ENCODE measurements around the gene SDC3. TPM values are rescaled to one million over a fixed set of nuclear protein-coding genes. Genes with fewer than 3 reads are reported as not detected.

SDC3 gene
- total RNA-seq, 1 donor from 2014 or later, result 0.71 TPM

GRCh38 chr1:30905403-30905802 is 3.2 kb downstream of the SDC3 start:
- no peak for DNase-seq
- ChIA-PET CTCF (interaction anchor here (1.4 to 2.1 kb wide), 3 partner anchors 102 to 123 kb away, joined by 5 to 7 read pairs (median 5); no protein-coding TSS in a partner anchor), POLR2A (interaction anchor here (0.6 kb wide), 1 partner anchor 183 kb away, joined by 9 read pairs; no protein-coding TSS in a partner anchor)
- H3K36me3 Mint-ChIP-seq (ENCODE audit: low read depth), result no peaks in the 10 kb centered on the region
- H3K4me1 Mint-ChIP-seq, result peaks cover 21% of the 10 kb centered on the region
- intact Hi-C loops (cut with micrococcal nuclease), result no loop called here
- H3K4me3 Mint-ChIP-seq, result no peak overlapping the region
- H3K27me3 Mint-ChIP-seq, result peaks cover 30% of the 10 kb centered on the region
- H3K27ac Mint-ChIP-seq, result no peak overlapping the region
- no peak for TF ChIP-seq CTCF (IDR thresholded peaks at IDR 0.05)
- no peaks in the 10 kb centered on the region for H3K9me3 Mint-ChIP-seq
- no peak for ATAC-seq (ENCODE audit: low read depth)

- DNase-seq, result no peak
- H3K36me3 Mint-ChIP-seq (ENCODE audit: low read depth), result no peaks in the 10 kb centered on the region
- ChIA-PET POLR2A (interaction anchor here (0.6 kb wide), 2 partner anchors 20 to 183 kb away, joined by 3 to 9 read pairs; no protein-coding TSS in a partner anchor), CTCF (interaction anchor here (0.8 to 1.4 kb wide), 2 partner anchors 101 to 104 kb away, joined by 4 to 5 read pairs; no protein-coding TSS in a partner anchor)
- H3K27ac Mint-ChIP-seq, result no peak overlapping the region
- no peak for TF ChIP-seq CTCF (IDR thresholded peaks at IDR 0.05)
- intact Hi-C loops (cut with micrococcal nuclease), result no loop called here
- H3K27me3 Mint-ChIP-seq, result peaks cover 29% of the 10 kb centered on the region
- no peak overlapping the region for H3K4me3 Mint-ChIP-seq
- H3K4me1 Mint-ChIP-seq, result peaks cover 18% of the 10 kb centered on the region
- no peak for ATAC-seq (ENCODE audit: low read depth)
- H3K9me3 Mint-ChIP-seq, result no peaks in the 10 kb centered on the region
Measured at GRCh38 chr1:30904962-30905335, 3.6 kb downstream of the SDC3 start.

GRCh38 chr1:30904191-30904961 is 4.2 kb downstream of the SDC3 start:
- DNase-seq (no peak), ATAC-seq (ENCODE audit: low read depth) (no peak)
- Mint-ChIP-seq H3K9me3 (no peaks in the 10 kb centered on the region), H3K27ac (no peak overlapping the region), H3K4me1 (peaks cover 15% of the 10 kb centered on the region), H3K36me3 (ENCODE audit: low read depth) (no peaks in the 10 kb centered on the region), H3K27me3 (peaks cover 26% of the 10 kb centered on the region), H3K4me3 (no peak overlapping the region)
- intact Hi-C loops (cut with micrococcal nuclease), result no loop called here
- ChIA-PET POLR2A (interaction anchor here (0.6 kb wide), 1 partner anchor 19 kb away, joined by 3 read pairs; no protein-coding TSS in a partner anchor), CTCF (interaction anchor here (0.7 to 1.4 kb wide), 4 partner anchors 101 to 186 kb away, joined by 3 to 5 read pairs (median 4); no protein-coding TSS in a partner anchor)
- TF ChIP-seq CTCF (IDR thresholded peaks at IDR 0.05), result no peak

GRCh38 chr1:30903343-30904034 is 5.1 kb downstream of the SDC3 start:
- ATAC-seq (ENCODE audit: low read depth) (no peak), DNase-seq (no peak)
- CTCF ChIA-PET, result interaction anchor here (0.7 to 1.6 kb wide), 3 partner anchors 102 to 185 kb away, joined by 3 to 5 read pairs (median 3); no protein-coding TSS in a partner anchor
- intact Hi-C loops (cut with micrococcal nuclease), result no loop called here
- no peak overlapping the region for H3K4me3 Mint-ChIP-seq
- H3K27me3 Mint-ChIP-seq, result peaks cover 23% of the 10 kb centered on the region
- no peak overlapping the region for H3K27ac Mint-ChIP-seq
- POLR2A ChIA-PET, result no interaction called here
- TF ChIP-seq CTCF (IDR thresholded peaks at IDR 0.05), result no peak
- H3K36me3 Mint-ChIP-seq (ENCODE audit: low read depth), result no peaks in the 10 kb centered on the region
- H3K4me1 Mint-ChIP-seq, result peaks cover 19% of the 10 kb centered on the region
- H3K9me3 Mint-ChIP-seq, result no peaks in the 10 kb centered on the region

Measured in activated B cell treated with CpG ODN at 0.5 μM for 24 hours (primary cell).